CD4-positive, alpha-beta T cell treated with Interleukin-12 subunit alpha and Interleukin-12 subunit beta, for 1 hour (primary cell): ENCODE results near the gene MPST.
"Not testable (repeated sequence)": the region's sequence is repeated elsewhere in the genome, so short reads cannot be mapped to it uniquely, and the experiment has no call there.

ENCODE experiments used
- DNase-seq: peaks from one replicate; pipeline ENCODE4 v3.0.0-alpha.2; 2020

MPST gene

GRCh38 chr22:37019309-37020191, at the start of gene MPST, which contains the start of gene TST:
MPST (plus strand) TSS chr22:37019742; CDS start chr22:37019837, 95 bp downstream.
TST (minus strand) TSS chr22:37019447; CDS start chr22:37018732, 715 bp downstream.
- peak; percentile 42 for DNase-seq

- DNase-seq, result no peak
Observed at GRCh38 chr22:36971341-36972125, 48.0 kb upstream of the MPST start.

GRCh38 chr22:36976606-36977005, 42.9 kb upstream of the MPST start:
- DNase-seq, result no peak

- peak; percentile 84 for DNase-seq
Observed at GRCh38 chr22:36977401-36977861, 42.1 kb upstream of the MPST start.

GRCh38 chr22:36977947-36978660, 41.4 kb upstream of the MPST start:
- peak; percentile 89 for DNase-seq

DNA sequence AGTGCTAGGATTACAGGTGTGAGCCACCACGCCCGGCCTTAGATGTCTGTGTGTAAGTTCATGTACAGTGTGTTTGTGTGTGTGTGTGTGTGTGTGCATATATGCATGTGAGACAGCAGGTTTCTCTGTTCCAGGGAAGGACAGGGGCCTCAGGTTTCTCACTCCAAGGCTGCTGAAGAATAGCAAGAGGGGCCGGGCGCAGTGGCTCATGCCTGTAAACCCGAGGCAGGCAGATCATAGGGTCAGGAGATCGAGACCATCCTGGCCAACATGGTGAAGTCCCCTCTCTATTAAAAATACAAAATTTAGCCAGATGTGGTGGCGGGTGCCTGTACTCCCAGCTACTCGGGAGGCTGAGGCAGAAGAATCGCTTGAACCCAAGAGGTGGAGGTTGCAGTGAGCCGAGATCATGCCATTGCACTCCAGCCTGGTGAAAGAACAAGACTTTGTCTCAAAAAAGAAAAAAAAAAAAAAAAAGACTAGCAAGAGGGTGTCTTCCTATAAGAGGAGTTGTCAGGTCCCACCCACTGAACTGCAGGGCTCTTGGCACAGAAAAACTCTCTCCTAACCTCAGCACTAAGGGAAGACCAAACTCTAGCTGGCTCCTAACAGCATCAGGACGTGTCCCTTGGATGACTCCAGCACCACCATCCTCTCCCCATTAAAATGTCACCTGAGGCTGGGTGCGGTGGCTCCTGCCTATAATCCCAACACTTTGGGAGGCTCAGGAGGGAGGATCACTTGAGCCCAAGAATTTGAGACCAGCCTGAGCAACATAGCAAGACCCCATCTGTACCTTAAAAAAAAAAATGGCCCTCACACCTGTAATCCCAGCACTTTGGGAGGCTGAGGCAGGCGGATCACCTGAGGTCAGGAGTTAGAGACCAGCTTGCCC, 40.3 kb upstream of the MPST start:
- DNase-seq, result no peak

GRCh38 chr22:36981247-36981775, 38.2 kb upstream of the MPST start:
- DNase-seq, result no peak

GRCh38 chr22:36982136-36982535, 37.4 kb upstream of the MPST start:
- no peak for DNase-seq

- DNase-seq, result no peak
Observed at GRCh38 chr22:36985211-36985889, 34.2 kb upstream of the MPST start.

DNA sequence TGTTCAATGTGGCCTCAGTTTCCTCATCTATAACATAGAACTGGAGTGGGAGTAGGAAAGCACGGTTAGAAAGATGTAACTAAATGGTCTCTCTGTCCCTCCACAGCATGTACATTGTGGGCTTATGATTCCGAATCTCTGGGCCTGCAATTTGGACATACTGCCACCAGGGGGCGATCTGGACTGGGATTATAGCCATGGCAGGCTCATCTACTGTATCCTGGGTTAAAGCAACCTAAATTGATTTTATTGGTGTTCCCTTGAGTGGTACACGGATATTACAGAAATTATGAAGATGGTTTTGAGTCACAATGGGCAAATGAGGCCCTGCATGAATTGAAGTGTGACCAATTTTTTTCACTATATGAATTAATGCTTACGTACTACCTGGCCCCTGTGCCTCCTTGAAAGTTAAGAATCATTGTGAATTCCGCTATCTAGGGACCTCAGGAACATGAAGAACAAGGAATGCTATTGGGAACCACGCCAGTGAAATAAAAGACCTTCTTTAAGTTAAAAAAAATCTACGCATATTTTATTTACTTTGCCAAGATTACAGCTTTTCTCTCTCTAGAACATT, 33.2 kb upstream of the MPST start:
- peak; percentile 24 for DNase-seq

DNA sequence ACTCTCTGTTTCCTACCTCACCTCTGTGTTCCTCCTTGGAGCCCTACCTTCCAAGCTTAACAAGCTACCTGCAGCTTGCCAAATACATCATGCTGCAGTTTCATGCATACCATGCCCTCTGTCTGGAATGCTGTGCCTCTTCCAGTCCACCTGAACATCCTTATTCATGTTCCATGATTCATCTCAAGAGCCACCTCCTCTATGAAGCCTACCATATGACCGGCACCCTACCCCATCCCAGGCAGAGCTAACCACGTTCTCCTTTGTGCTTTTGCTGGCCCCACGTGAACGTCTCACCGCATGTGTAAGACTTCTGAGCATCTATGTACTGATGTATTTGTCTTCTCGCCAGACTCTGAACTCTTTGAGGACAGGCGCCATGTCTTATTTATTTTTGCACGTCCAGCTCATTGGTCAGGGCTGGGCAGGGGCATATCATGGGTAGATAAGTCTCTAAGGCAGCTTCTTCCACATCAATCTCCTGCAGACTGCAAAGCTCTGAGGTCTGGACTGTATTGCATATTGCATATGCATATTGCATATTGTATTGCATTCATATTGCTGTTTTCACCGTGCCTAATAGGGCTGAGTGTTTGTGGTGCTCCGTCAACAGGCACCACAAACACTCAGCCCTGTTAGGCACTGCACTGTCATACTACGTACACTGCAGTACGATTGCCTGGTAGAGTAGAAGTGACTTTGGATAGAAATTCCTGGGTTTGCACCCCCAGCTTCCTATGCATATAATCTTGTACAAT, 31.3 kb upstream of the MPST start:
- no peak for DNase-seq

DNA sequence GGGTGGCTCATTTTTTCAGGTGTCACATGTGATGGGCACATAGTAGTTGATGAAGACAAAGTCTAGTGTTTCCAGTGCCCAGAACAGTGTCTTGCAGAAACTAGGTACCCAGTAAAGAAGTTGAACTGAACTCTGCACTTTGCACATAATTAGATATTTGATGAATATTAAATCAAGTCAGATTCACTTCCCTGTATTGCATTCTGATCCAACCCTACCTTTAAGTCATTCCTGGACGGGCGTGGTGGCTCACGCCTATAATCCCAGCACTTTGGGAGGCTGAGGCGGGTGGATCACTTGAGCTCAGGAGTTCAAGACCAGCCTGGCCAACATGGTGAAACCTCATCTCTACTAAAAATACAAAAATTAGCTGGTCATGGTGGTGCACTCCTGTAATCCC, 30.5 kb upstream of the MPST start:
- not testable (repeated sequence) for DNase-seq

- DNase-seq, result no peak
Observed at GRCh38 chr22:36990457-36990856, 29.1 kb upstream of the MPST start.

DNA sequence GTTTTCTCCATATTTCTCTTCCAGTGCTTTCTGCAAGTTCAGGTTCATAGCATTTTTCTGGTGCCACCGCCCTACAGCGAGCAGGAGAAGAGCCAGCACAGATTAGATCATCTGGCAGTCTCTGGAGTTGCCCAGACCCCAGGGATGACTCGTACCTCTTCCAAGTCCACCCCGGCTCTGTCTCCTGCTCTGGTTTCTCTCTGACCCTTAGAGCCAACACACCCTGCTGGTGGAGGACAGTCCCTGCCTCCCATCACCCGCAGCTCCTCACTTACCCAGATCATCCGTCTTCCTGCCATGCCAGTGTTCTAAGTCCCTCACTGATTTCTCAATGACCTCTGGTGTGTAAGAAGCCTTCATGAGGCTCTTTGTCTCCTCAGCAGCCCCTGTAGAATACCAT, 28.3 kb upstream of the MPST start:
- no peak for DNase-seq

- DNase-seq, result no peak
Observed at GRCh38 chr22:36997746-36998145, 21.8 kb upstream of the MPST start.

GRCh38 chr22:36998620-36999351, 20.8 kb upstream of the MPST start:
- no peak for DNase-seq

- no peak for DNase-seq
Observed at GRCh38 chr22:36999463-36999862, 20.1 kb upstream of the MPST start.

- DNase-seq, result no peak
Observed at GRCh38 chr22:37000676-37001534, 18.6 kb upstream of the MPST start.
